Measurements from ENCODE around the gene PRICKLE2. TPM values are rescaled to one million over a fixed set of nuclear protein-coding genes. Genes with fewer than 3 reads are reported as not detected.

PRICKLE2 gene
- total RNA-seq, 1 experiment from 2014 or later = under 0.01 TPM

- no peak for DNase-seq (ENCODE audit: low spot score)
Observed at GRCh38 chr3:64133987-64134386, 91.3 kb downstream of the PRICKLE2 start.

- DNase-seq (ENCODE audit: low spot score) = no peak
Observed at GRCh38 chr3:64133272-64133671, 92.0 kb downstream of the PRICKLE2 start.

- no peak for DNase-seq (ENCODE audit: low spot score)
Observed at GRCh38 chr3:64131725-64132469, 93.4 kb downstream of the PRICKLE2 start.

- no peak for DNase-seq (ENCODE audit: low spot score)
Observed at GRCh38 chr3:64130436-64130835, 94.8 kb downstream of the PRICKLE2 start.

- DNase-seq (ENCODE audit: low spot score) = no peak
Observed at GRCh38 chr3:64129581-64129980, 95.7 kb downstream of the PRICKLE2 start.

GRCh38 chr3:64129106-64129505 lies 96.2 kb downstream of the PRICKLE2 start:
- DNase-seq (ENCODE audit: low spot score) = no peak

GRCh38 chr3:64125561-64125960 lies 99.7 kb downstream of the PRICKLE2 start:
- no peak for DNase-seq (ENCODE audit: low spot score)

- DNase-seq (ENCODE audit: low spot score) = no peak
Observed at GRCh38 chr3:64123931-64124330, 101.3 kb downstream of the PRICKLE2 start.

GRCh38 chr3:64122476-64122875 lies 102.8 kb downstream of the PRICKLE2 start:
- no peak for DNase-seq (ENCODE audit: low spot score)

GRCh38 chr3:64121750-64122311 lies 103.4 kb downstream of the PRICKLE2 start:
- no peak for DNase-seq (ENCODE audit: low spot score)

GRCh38 chr3:64120876-64121275 lies 104.4 kb downstream of the PRICKLE2 start:
- DNase-seq (ENCODE audit: low spot score) = no peak

GRCh38 chr3:64117483-64117882 lies 107.8 kb downstream of the PRICKLE2 start:
- no peak for DNase-seq (ENCODE audit: low spot score)

- no peak for DNase-seq (ENCODE audit: low spot score)
Observed at GRCh38 chr3:64114651-64115050, 110.6 kb downstream of the PRICKLE2 start.

- DNase-seq (ENCODE audit: low spot score) = no peak
Observed at GRCh38 chr3:64111872-64112271, 113.4 kb downstream of the PRICKLE2 start.

- DNase-seq (ENCODE audit: low spot score) = no peak
Observed at GRCh38 chr3:64111083-64111482, 114.2 kb downstream of the PRICKLE2 start.

- DNase-seq (ENCODE audit: low spot score) = no peak
Observed at GRCh38 chr3:64110071-64110470, 115.2 kb downstream of the PRICKLE2 start.

GRCh38 chr3:64109438-64109837 lies 115.8 kb downstream of the PRICKLE2 start:
- no peak for DNase-seq (ENCODE audit: low spot score)

- DNase-seq (ENCODE audit: low spot score) = no peak
Observed at GRCh38 chr3:64108784-64109317, 116.4 kb downstream of the PRICKLE2 start.

GRCh38 chr3:64108231-64108630 lies 117.0 kb downstream of the PRICKLE2 start:
- no peak for DNase-seq (ENCODE audit: low spot score)

GRCh38 chr3:64107190-64107589 lies 118.1 kb downstream of the PRICKLE2 start:
- DNase-seq (ENCODE audit: low spot score) = no peak

- DNase-seq (ENCODE audit: low spot score) = no peak
Observed at GRCh38 chr3:64105816-64106215, 119.5 kb downstream of the PRICKLE2 start.

- no peak for DNase-seq (ENCODE audit: low spot score)
Observed at GRCh38 chr3:64104691-64105111, 120.6 kb downstream of the PRICKLE2 start.

- no peak for DNase-seq (ENCODE audit: low spot score)
Observed at GRCh38 chr3:64104006-64104405, 121.3 kb downstream of the PRICKLE2 start.
